ENCODE results near the gene H3-3A. TPM values are rescaled to one million over a fixed set of nuclear protein-coding genes. Genes with fewer than 3 reads are reported as not detected.

H3-3A gene
- polyA plus RNA-seq, 1 donor from 2014 or later = 2,124 TPM

DNA sequence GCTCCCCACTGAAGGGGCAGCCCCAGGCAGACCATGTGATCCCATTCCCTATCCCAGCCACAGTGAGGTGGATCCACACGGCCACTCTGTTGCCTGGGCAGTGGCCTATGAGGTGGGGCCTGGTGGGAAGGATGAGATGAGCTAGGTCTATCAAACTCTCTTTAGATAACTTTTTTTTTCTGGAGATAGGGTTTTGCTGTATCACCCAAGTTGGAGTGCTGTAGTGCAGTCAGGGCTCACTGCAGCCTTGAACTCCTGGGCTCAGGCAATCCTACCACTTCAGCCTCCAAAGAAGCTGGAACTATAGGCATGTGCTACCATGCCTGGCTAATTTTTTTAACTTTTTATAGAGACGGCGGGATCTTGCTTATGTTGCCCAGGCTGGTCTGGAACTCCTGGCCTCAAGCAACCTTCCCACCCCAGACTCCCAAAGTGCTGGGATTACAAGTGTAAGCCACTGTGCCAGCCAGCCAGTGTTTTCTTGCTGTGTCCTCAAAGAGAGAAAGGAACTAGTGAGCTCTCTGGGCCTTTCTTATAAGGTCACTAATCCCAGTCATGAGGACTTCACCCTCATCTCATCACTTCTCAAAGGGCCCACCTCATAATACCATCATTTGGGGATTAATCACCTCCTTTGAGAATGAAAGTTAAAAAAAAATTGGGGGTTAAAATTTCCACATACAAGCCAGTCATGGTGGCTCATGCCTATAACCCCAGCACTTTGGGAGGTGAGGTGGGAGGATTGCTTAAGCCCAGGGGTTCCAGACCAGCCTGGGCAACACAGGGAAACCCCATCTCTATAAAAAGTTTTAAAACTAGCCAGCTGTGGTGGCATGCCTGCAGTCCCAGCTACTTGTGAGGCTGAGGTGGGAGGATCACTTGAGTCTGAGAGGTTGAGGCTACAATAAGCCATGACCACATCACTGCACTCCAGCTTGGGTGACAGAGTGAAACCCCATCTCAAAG is 36.6 kb downstream of the H3-3A start:
- H4K20me1 ChIP-seq (ENCODE audit: insufficient read depth) = no peaks in the 10 kb centered on the region
- H3K36me3 ChIP-seq (ENCODE audit: insufficient read depth, low read length) = no peaks in the 10 kb centered on the region
- TF ChIP-seq EZH2 (IDR thresholded peaks at IDR 0.05; ENCODE audit: borderline replicate concordance, insufficient read depth, low read length, poor library complexity, severe bottlenecking) (no peak), POLR2AphosphoS5 (IDR thresholded peaks at IDR 0.05) (no peak), EP300 (conservative IDR thresholded peaks at IDR 0.05; ENCODE audit: poor library complexity, severe bottlenecking) (no peak), SMC3 (conservative IDR thresholded peaks at IDR 0.05; ENCODE audit: poor library complexity) (no peak)
- TF ChIP-seq, protein P1, sequence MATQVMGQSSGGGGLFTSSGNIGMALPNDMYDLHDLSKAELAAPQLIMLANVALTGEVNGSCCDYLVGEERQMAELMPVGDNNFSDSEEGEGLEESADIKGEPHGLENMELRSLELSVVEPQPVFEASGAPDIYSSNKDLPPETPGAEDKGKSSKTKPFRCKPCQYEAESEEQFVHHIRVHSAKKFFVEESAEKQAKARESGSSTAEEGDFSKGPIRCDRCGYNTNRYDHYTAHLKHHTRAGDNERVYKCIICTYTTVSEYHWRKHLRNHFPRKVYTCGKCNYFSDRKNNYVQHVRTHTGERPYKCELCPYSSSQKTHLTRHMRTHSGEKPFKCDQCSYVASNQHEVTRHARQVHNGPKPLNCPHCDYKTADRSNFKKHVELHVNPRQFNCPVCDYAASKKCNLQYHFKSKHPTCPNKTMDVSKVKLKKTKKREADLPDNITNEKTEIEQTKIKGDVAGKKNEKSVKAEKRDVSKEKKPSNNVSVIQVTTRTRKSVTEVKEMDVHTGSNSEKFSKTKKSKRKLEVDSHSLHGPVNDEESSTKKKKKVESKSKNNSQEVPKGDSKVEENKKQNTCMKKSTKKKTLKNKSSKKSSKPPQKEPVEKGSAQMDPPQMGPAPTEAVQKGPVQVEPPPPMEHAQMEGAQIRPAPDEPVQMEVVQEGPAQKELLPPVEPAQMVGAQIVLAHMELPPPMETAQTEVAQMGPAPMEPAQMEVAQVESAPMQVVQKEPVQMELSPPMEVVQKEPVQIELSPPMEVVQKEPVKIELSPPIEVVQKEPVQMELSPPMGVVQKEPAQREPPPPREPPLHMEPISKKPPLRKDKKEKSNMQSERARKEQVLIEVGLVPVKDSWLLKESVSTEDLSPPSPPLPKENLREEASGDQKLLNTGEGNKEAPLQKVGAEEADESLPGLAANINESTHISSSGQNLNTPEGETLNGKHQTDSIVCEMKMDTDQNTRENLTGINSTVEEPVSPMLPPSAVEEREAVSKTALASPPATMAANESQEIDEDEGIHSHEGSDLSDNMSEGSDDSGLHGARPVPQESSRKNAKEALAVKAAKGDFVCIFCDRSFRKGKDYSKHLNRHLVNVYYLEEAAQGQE (IDR thresholded peaks at IDR 0.05; ENCODE audit: borderline replicate concordance) = no peak
- TF ChIP-seq, protein P2, sequence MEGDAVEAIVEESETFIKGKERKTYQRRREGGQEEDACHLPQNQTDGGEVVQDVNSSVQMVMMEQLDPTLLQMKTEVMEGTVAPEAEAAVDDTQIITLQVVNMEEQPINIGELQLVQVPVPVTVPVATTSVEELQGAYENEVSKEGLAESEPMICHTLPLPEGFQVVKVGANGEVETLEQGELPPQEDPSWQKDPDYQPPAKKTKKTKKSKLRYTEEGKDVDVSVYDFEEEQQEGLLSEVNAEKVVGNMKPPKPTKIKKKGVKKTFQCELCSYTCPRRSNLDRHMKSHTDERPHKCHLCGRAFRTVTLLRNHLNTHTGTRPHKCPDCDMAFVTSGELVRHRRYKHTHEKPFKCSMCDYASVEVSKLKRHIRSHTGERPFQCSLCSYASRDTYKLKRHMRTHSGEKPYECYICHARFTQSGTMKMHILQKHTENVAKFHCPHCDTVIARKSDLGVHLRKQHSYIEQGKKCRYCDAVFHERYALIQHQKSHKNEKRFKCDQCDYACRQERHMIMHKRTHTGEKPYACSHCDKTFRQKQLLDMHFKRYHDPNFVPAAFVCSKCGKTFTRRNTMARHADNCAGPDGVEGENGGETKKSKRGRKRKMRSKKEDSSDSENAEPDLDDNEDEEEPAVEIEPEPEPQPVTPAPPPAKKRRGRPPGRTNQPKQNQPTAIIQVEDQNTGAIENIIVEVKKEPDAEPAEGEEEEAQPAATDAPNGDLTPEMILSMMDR (IDR thresholded peaks at IDR 0.05; ENCODE audit: poor library complexity, severe bottlenecking) = no peak
- H3K9ac ChIP-seq (ENCODE audit: low read length) = no peak overlapping the region
- no peaks in the 10 kb centered on the region for H3K9me2 ChIP-seq (ENCODE audit: insufficient read depth, low read length)
- no peaks in the 10 kb centered on the region for H3K79me2 ChIP-seq (replicated peaks; ENCODE audit: insufficient read depth, low read length)
- H3K27me3 ChIP-seq (ENCODE audit: insufficient read depth, low read depth, low read length) = no peaks in the 10 kb centered on the region
- H2AFZ ChIP-seq (ENCODE audit: low read depth, low read length) = no peak overlapping the region
- H3K4me3 ChIP-seq (ENCODE audit: low read length) = no peak overlapping the region
- H3K27ac ChIP-seq (ENCODE audit: low read length) = no peak overlapping the region
- no peak overlapping the region for H3K4me2 ChIP-seq (ENCODE audit: low read length)
- no peaks in the 10 kb centered on the region for H3K9me3 ChIP-seq (ENCODE audit: low read length)
- H3F3A ChIP-seq (ENCODE audit: insufficient read depth, low read length, poor library complexity, severe bottlenecking) = no peaks in the 10 kb centered on the region

DNA sequence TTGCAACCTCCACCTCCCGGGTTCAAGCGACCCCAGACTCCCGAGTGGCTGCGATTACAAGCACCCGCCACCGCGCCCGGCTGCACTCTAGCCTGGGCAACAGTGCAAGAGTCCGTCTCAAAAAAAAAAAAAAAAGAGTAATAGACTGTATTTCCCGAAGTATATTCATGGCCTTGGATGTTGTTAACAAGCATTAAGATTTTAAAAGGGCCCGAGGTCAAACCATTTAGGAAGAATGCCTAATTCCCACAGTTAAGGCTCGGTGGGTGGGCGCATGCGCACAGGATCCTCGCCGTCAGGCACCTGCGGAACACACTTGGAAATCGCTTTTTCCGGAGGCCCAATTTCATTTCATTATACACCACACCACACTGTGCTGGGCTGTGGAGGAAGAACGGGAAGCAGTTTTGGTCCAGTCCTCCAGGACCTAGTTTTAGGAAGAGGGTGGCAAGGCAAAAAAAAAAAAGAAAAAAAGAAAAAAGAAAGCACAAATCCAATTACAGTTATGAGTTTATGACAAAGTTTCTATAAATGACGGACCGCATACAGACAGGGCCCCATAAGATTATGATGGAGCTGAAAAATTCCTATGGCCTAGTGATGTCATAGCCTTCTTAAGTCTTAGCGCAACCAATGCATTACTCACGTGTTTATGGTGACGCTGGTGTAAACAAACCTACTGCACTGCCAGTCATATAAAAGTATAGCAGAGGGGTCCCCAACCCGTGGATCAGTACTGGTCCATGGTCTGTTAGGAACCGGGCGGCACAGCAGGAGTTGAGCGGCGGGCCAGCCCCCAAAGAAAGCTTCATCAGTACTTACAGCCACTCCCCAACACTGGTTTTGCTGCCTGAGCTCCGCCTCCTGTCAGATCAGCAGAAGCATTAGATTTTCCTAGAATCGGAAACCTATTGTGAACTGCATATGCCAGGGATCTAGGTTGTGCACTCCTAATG is 38.2 kb downstream of the H3-3A start:
- Histone ChIP-seq H3F3A (ENCODE audit: insufficient read depth, low read length, poor library complexity, severe bottlenecking) (no peaks in the 10 kb centered on the region), H3K9ac (ENCODE audit: low read length) (no peak overlapping the region), H3K4me2 (ENCODE audit: low read length) (peak overlapping the region; percentile 47), H3K36me3 (ENCODE audit: insufficient read depth, low read length) (no peaks in the 10 kb centered on the region), H3K9me2 (ENCODE audit: insufficient read depth, low read length) (no peaks in the 10 kb centered on the region), H3K4me3 (ENCODE audit: low read length) (peak overlapping the region; percentile 46), H3K9me3 (ENCODE audit: low read length) (no peaks in the 10 kb centered on the region), H3K79me2 (replicated peaks; ENCODE audit: insufficient read depth, low read length) (no peaks in the 10 kb centered on the region), H3K27ac (ENCODE audit: low read length) (no peak overlapping the region), H3K27me3 (ENCODE audit: insufficient read depth, low read depth, low read length) (no peaks in the 10 kb centered on the region), H4K20me1 (ENCODE audit: insufficient read depth) (no peaks in the 10 kb centered on the region), H2AFZ (ENCODE audit: low read depth, low read length) (no peak overlapping the region)
- TF ChIP-seq EZH2 (IDR thresholded peaks at IDR 0.05; ENCODE audit: borderline replicate concordance, insufficient read depth, low read length, poor library complexity, severe bottlenecking) (no peak), TAF1 (IDR thresholded peaks at IDR 0.05; ENCODE audit: low read depth) (no peak), EP300 (conservative IDR thresholded peaks at IDR 0.05; ENCODE audit: poor library complexity, severe bottlenecking) (no peak), RAD21 (conservative IDR thresholded peaks at IDR 0.05) (no peak), POLR2AphosphoS5 (IDR thresholded peaks at IDR 0.05) (no peak)
- TF ChIP-seq, protein P1 (IDR thresholded peaks at IDR 0.05; ENCODE audit: borderline replicate concordance) = no peak

All from neural cell (in vitro differentiated cells).